Keratinocyte (primary cell): ENCODE measurements around the gene PLPP4.

Experiments used
- EZH2 ChIP-seq: IDR thresholded peaks from one replicate; pipeline ENCODE4 v1.6.1; 2012; ENCODE audit warnings: inconsistent platforms, mild to moderate bottlenecking, low read length, moderate library complexity
- TF ChIP-seq, protein P1 (sequence below), 3 experiments: IDR thresholded peaks in 1 of 3; conservative IDR thresholded peaks in 1 of 3; optimal IDR thresholded peaks in 1 of 3; 2 replicates in 2 of 3; 3 replicates in 1 of 3; pipeline versions ENCODE3 to v1.5.1; 2011; ENCODE audit warnings: low read length in 3 of 3, mild to moderate bottlenecking in 3 of 3, moderate library complexity in 2 of 3, control low read depth in 1 of 3, inconsistent platforms in 1 of 3; ENCODE audit not compliant: insufficient read depth in 2 of 3; ENCODE audit errors: extremely low read depth in 1 of 3

DNA sequence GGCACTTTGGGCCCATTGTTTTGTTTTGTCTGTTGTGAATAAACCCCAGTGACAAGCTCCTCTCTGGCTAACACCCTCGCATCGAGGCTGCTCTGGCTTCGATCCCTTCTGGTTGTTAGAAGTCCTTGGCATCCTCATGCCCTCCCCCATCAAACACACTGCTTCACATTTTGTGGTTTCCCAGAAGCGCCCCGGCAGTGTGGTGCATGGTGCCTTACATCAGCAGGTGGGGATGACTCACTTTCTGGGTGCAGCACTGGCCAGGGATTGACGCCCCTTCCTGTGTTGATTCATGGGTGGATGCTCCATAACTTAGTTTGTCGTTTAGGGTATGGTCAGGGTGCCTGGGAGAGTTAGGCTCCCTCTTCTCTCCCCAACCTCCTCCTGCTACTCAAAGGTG lies 51.4 kb downstream of the PLPP4 start:
- TF ChIP-seq, protein P1, sequence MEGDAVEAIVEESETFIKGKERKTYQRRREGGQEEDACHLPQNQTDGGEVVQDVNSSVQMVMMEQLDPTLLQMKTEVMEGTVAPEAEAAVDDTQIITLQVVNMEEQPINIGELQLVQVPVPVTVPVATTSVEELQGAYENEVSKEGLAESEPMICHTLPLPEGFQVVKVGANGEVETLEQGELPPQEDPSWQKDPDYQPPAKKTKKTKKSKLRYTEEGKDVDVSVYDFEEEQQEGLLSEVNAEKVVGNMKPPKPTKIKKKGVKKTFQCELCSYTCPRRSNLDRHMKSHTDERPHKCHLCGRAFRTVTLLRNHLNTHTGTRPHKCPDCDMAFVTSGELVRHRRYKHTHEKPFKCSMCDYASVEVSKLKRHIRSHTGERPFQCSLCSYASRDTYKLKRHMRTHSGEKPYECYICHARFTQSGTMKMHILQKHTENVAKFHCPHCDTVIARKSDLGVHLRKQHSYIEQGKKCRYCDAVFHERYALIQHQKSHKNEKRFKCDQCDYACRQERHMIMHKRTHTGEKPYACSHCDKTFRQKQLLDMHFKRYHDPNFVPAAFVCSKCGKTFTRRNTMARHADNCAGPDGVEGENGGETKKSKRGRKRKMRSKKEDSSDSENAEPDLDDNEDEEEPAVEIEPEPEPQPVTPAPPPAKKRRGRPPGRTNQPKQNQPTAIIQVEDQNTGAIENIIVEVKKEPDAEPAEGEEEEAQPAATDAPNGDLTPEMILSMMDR (optimal IDR thresholded peaks at IDR 0.05 in 1 of 3, IDR thresholded peaks at IDR 0.05 in 1 of 3, conservative IDR thresholded peaks at IDR 0.05 in 1 of 3; ENCODE audit: extremely low read depth in 1 of 3, insufficient read depth in 2 of 3, low read length in 3 of 3), result no peak
- TF ChIP-seq EZH2, result no peak
